ENCODE results near the gene TEAD4.
"Not testable (repeated sequence)": the region's sequence is repeated elsewhere in the genome, so short reads cannot be mapped to it uniquely, and the experiment has no call there.

TEAD4 gene

GRCh38 chr12:3054374-3054773, 95.2 kb downstream of the TEAD4 start:
- no peak for DNase-seq

- DNase-seq, result no peak
Measured at GRCh38 chr12:3055026-3055703, 96.0 kb downstream of the TEAD4 start.

- no peak for DNase-seq
Measured at GRCh38 chr12:3055704-3056467, 96.7 kb downstream of the TEAD4 start.

GRCh38 chr12:3061059-3061458, 101.9 kb downstream of the TEAD4 start:
- no peak for DNase-seq

- DNase-seq, result no peak
Measured at GRCh38 chr12:3061501-3062215, 102.5 kb downstream of the TEAD4 start.

- DNase-seq, result no peak
Measured at GRCh38 chr12:3065300-3065699, 106.1 kb downstream of the TEAD4 start.

GRCh38 chr12:3065846-3066245, 106.6 kb downstream of the TEAD4 start:
- DNase-seq, result not testable (repeated sequence)

GRCh38 chr12:3069714-3070113, 110.5 kb downstream of the TEAD4 start:
- DNase-seq, result no peak

- no peak for DNase-seq
Measured at GRCh38 chr12:3071107-3071506, 111.9 kb downstream of the TEAD4 start.

- DNase-seq, result no peak
Measured at GRCh38 chr12:3071710-3072109, 112.5 kb downstream of the TEAD4 start.

GRCh38 chr12:3073438-3074250, 114.4 kb downstream of the TEAD4 start:
- DNase-seq, result peak; percentile 85

- DNase-seq, result no peak
Measured at GRCh38 chr12:3075315-3075714, 116.1 kb downstream of the TEAD4 start.

GRCh38 chr12:3076730-3077571, 117.8 kb downstream of the TEAD4 start, which contains the start of gene TSPAN9:
Gene TSPAN9 (plus strand): TSS chr12:3077379. CDS start chr12:3201194, 123,815 bp downstream.
- DNase-seq, result peak; percentile 73

- DNase-seq, result no peak
Measured at GRCh38 chr12:3077572-3078081, 118.4 kb downstream of the TEAD4 start.

GRCh38 chr12:3078086-3078820, 119.1 kb downstream of the TEAD4 start:
- no peak for DNase-seq

GRCh38 chr12:3081091-3081490, 121.9 kb downstream of the TEAD4 start:
- DNase-seq, result no peak

- no peak for DNase-seq
Measured at GRCh38 chr12:3081886-3082285, 122.7 kb downstream of the TEAD4 start.

GRCh38 chr12:3083241-3083920, 124.2 kb downstream of the TEAD4 start:
- no peak for DNase-seq

- DNase-seq, result no peak
Measured at GRCh38 chr12:3083921-3084347, 124.7 kb downstream of the TEAD4 start.

- DNase-seq, result no peak
Measured at GRCh38 chr12:3084742-3085141, 125.5 kb downstream of the TEAD4 start.

Measured in activated CD4-positive, CD25-positive, alpha-beta regulatory T cell treated with anti-CD3 and anti-CD28 coated beads, Interleukin-2, amount 50 U/mL, for 72 hours (primary cell).